ENCODE measurements around the gene BCL11A.

DNA sequence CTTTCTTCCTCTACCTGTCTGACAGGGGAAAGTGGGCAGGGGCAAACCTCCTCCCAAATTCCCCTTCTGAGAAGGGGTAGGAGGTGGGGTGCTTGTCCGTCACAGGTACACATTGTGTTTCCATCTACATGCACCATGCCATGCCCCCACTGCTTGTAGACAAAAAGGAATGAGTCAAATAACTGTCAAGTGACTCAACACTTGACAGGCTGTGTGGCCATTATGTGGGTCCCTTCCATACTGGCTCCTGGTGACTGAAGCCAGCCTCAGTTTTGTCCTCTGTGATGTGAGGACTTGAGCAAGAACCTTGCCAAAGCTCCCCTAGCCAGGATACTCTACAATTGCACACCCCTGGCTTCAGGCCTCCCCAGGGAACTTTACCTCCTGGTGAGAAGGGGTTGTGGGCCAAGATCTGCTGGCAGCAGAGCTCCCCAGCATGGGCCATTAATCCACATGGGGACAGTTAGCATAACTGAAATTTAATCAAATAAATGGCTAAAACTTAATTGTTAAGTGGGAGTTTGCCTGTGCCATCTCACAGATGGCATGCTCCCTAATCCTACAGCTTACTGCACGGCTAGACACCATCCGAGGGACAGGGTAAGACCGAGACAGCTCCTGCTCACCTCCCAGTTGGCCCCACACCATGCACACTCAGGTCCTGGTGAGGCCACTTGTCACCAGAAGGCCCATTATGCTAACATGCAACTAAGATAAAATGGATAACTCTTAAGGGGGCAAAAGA is 140.2 kb downstream of the BCL11A start:
- TF ChIP-seq, protein P1, sequence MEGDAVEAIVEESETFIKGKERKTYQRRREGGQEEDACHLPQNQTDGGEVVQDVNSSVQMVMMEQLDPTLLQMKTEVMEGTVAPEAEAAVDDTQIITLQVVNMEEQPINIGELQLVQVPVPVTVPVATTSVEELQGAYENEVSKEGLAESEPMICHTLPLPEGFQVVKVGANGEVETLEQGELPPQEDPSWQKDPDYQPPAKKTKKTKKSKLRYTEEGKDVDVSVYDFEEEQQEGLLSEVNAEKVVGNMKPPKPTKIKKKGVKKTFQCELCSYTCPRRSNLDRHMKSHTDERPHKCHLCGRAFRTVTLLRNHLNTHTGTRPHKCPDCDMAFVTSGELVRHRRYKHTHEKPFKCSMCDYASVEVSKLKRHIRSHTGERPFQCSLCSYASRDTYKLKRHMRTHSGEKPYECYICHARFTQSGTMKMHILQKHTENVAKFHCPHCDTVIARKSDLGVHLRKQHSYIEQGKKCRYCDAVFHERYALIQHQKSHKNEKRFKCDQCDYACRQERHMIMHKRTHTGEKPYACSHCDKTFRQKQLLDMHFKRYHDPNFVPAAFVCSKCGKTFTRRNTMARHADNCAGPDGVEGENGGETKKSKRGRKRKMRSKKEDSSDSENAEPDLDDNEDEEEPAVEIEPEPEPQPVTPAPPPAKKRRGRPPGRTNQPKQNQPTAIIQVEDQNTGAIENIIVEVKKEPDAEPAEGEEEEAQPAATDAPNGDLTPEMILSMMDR (IDR thresholded peaks at IDR 0.05; ENCODE audit: insufficient read depth, low read depth, low read length) = no peak
- no peak for TF ChIP-seq EZH2 (IDR thresholded peaks at IDR 0.05; ENCODE audit: insufficient read depth, low read length)
